GM12878 (cell line): ENCODE data around the gene PRDM2. TPM values are rescaled to one million over a fixed set of nuclear protein-coding genes. Genes with fewer than 3 reads are reported as not detected.

Experiments used
- HDAC2 ChIP-seq: fragments of 200-600 bp; sonication (generic); IDR thresholded peaks from 2 replicates; pipeline ENCODE4 v1.6.1; 2017
- JUNB ChIP-seq: IDR thresholded peaks from 2 replicates; pipeline ENCODE4 v1.6.1; 2016; ENCODE audit warnings: antibody characterized with exemption, mild to moderate bottlenecking
- KDM1A ChIP-seq: fragments of 200-600 bp; sonication (generic); IDR thresholded peaks from 2 replicates; pipeline ENCODE4 v1.6.1; 2016; ENCODE audit warnings: borderline replicate concordance
- MEF2A ChIP-seq: IDR thresholded peaks from 2 replicates; pipeline ENCODE4 v1.6.1; 2011; ENCODE audit warnings: low read depth, mild to moderate bottlenecking, low read length, moderate library complexity; ENCODE audit not compliant: insufficient read depth
- MEF2B ChIP-seq: fragments of 450-650 bp; IDR thresholded peaks from 2 replicates; pipeline ENCODE4 v1.6.1; 2018; ENCODE audit warnings: mild to moderate bottlenecking, moderate library complexity; ENCODE audit not compliant: partially characterized antibody, poor library complexity, severe bottlenecking
- MTA2 ChIP-seq: fragments of 450-650 bp; IDR thresholded peaks from 2 replicates; pipeline ENCODE4 v1.6.1; 2016; ENCODE audit warnings: low read depth, mild to moderate bottlenecking, moderate library complexity
- PAX8 ChIP-seq: fragments of 450-650 bp; IDR thresholded peaks from 2 replicates; pipeline ENCODE4 v1.6.1; 2017; ENCODE audit warnings: mild to moderate bottlenecking, moderate library complexity
- RAD21 ChIP-seq: IDR thresholded peaks from 2 replicates; pipeline ENCODE4 v1.6.1; 2011; ENCODE audit warnings: mild to moderate bottlenecking, low read depth, low read length, moderate library complexity; ENCODE audit not compliant: insufficient read depth
- RFX5 ChIP-seq: IDR thresholded peaks from 2 replicates; pipeline ENCODE4 v1.6.1; 2011; ENCODE audit warnings: low read depth, low read length, improper control_type of control experiment
- RUNX3 ChIP-seq: IDR thresholded peaks from 2 replicates; pipeline ENCODE4 v1.6.1; 2012; ENCODE audit warnings: low read length, inconsistent platforms
- SMAD5 ChIP-seq: IDR thresholded peaks from 2 replicates; pipeline ENCODE4 v1.6.1; 2016; ENCODE audit warnings: antibody characterized with exemption, low read depth
- SMC3 ChIP-seq: IDR thresholded peaks from 2 replicates; pipeline ENCODE4 v1.6.1; 2011; ENCODE audit warnings: low read length, improper control_type of control experiment, borderline replicate concordance
- STAT3 ChIP-seq: IDR thresholded peaks from 2 replicates; pipeline ENCODE4 v1.6.1; 2011; ENCODE audit warnings: low read depth, low read length, improper control_type of control experiment
- TBL1XR1 ChIP-seq: IDR thresholded peaks from 2 replicates; pipeline ENCODE4 v1.6.1; 2012; ENCODE audit warnings: low read depth, low read length, improper control_type of control experiment
- polyA plus RNA-seq, 11 experiments: library from polyadenylated mRNA; depleted of rRNA in 4 of 11; unstranded in 6 of 11; stranded (reverse) in 5 of 11; fragments of >200 nt; fragmentation: Nextera tagmentation in 4 of 11; fragmentation: Illumina TruSeq in 1 of 11; extraction: Ambion mirVana in 4 of 11; extraction: Trizol in 1 of 11; gene quantifications; 1 replicate in 1 of 11; 2 replicates in 10 of 11; pipeline versions ENCODE4 v1.2.1 to v1.2.3, GENCODE V29; 2011 to 2016; ENCODE audit warnings: inconsistent platforms in 2 of 11, missing spikeins in 2 of 11, low read depth in 1 of 11
- total RNA-seq, 4 experiments: library from RNA; depleted of rRNA in 3 of 4; stranded (reverse); fragments of >200 nt in 3 of 4; fragmentation: Illumina TruSeq in 1 of 4; extraction: Trizol in 1 of 4; gene quantifications; 2 replicates each; pipeline versions ENCODE4 v1.2.1 to v1.2.3, GENCODE V29; 2013 to 2021
- TF ChIP-seq, protein P1 (sequence below): fragments of 450-650 bp; IDR thresholded peaks from 2 replicates; pipeline ENCODE4 v1.6.1; 2017; ENCODE audit warnings: mild to moderate bottlenecking, moderate library complexity
- TF ChIP-seq, protein P2 (sequence below): fragments of 450-650 bp; IDR thresholded peaks from 2 replicates; pipeline ENCODE4 v1.6.1; 2016; ENCODE audit warnings: mild to moderate bottlenecking
- TF ChIP-seq, protein P3 (sequence below): fragments of 450-650 bp; IDR thresholded peaks from 2 replicates; pipeline ENCODE4 v1.6.1; 2017; ENCODE audit warnings: antibody characterized with exemption, mild to moderate bottlenecking, moderate library complexity
- TF ChIP-seq, protein P4 (sequence below): IDR thresholded peaks from 2 replicates; pipeline ENCODE4 v1.6.1; 2011; ENCODE audit warnings: borderline replicate concordance, low read depth, mild to moderate bottlenecking, moderate library complexity, low read length; ENCODE audit not compliant: insufficient read depth, poor library complexity, severe bottlenecking
- TF ChIP-seq, protein P5 (sequence below): fragments of 450-650 bp; IDR thresholded peaks from 2 replicates; pipeline ENCODE4 v1.6.1; 2017; ENCODE audit warnings: low read depth, mild to moderate bottlenecking, moderate library complexity

The PRDM2 gene
- total and polyA plus RNA-seq, 10 of the 15 experiments (the other 5 are each of a cell fraction or from before 2014, with no cell fraction given): 8.4 to 45.1 (median 23.5) TPM

DNA sequence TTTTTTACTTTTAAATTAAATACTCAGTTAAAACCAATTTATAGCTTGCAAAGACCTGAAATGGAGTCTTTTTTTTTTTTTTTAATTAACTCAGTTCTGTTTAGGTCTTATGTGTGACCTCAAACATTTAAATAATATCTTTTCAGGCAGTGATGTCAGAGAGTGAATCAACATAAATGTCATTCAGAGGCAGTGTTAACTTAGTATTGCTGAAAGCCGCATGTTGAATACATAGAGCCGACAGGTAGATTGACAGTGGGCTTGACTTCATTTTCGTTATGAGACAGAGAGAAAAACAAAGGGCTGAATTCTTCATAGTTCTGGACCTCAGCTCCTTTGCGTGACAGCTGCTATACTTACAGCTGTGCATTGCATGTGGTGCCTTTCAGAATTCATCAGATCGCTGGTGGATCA lies 51.5 kb downstream of the PRDM2 start (continued):
- TF ChIP-seq, protein P1, sequence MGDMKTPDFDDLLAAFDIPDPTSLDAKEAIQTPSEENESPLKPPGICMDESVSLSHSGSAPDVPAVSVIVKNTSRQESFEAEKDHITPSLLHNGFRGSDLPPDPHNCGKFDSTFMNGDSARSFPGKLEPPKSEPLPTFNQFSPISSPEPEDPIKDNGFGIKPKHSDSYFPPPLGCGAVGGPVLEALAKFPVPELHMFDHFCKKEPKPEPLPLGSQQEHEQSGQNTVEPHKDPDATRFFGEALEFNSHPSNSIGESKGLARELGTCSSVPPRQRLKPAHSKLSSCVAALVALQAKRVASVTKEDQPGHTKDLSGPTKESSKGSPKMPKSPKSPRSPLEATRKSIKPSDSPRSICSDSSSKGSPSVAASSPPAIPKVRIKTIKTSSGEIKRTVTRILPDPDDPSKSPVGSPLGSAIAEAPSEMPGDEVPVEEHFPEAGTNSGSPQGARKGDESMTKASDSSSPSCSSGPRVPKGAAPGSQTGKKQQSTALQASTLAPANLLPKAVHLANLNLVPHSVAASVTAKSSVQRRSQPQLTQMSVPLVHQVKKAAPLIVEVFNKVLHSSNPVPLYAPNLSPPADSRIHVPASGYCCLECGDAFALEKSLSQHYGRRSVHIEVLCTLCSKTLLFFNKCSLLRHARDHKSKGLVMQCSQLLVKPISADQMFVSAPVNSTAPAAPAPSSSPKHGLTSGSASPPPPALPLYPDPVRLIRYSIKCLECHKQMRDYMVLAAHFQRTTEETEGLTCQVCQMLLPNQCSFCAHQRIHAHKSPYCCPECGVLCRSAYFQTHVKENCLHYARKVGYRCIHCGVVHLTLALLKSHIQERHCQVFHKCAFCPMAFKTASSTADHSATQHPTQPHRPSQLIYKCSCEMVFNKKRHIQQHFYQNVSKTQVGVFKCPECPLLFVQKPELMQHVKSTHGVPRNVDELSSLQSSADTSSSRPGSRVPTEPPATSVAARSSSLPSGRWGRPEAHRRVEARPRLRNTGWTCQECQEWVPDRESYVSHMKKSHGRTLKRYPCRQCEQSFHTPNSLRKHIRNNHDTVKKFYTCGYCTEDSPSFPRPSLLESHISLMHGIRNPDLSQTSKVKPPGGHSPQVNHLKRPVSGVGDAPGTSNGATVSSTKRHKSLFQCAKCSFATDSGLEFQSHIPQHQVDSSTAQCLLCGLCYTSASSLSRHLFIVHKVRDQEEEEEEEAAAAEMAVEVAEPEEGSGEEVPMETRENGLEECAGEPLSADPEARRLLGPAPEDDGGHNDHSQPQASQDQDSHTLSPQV: no peak
- TF ChIP-seq, protein P2, sequence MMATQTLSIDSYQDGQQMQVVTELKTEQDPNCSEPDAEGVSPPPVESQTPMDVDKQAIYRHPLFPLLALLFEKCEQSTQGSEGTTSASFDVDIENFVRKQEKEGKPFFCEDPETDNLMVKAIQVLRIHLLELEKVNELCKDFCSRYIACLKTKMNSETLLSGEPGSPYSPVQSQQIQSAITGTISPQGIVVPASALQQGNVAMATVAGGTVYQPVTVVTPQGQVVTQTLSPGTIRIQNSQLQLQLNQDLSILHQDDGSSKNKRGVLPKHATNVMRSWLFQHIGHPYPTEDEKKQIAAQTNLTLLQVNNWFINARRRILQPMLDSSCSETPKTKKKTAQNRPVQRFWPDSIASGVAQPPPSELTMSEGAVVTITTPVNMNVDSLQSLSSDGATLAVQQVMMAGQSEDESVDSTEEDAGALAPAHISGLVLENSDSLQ: peak; percentile 94
- TF ChIP-seq RFX5 (no peak), SMAD5 (no peak), HDAC2 (no peak), RUNX3 (peak; percentile 45), MTA2 (no peak), MEF2B (no peak), PAX8 (no peak), TBL1XR1 (no peak), KDM1A (no peak), SMC3 (no peak), JUNB (peak; percentile 81), RAD21 (no peak), MEF2A (0 out of 2 replicates have a peak, but pooled peaks have one; percentile 13), STAT3 (no peak)
- TF ChIP-seq, protein P3, sequence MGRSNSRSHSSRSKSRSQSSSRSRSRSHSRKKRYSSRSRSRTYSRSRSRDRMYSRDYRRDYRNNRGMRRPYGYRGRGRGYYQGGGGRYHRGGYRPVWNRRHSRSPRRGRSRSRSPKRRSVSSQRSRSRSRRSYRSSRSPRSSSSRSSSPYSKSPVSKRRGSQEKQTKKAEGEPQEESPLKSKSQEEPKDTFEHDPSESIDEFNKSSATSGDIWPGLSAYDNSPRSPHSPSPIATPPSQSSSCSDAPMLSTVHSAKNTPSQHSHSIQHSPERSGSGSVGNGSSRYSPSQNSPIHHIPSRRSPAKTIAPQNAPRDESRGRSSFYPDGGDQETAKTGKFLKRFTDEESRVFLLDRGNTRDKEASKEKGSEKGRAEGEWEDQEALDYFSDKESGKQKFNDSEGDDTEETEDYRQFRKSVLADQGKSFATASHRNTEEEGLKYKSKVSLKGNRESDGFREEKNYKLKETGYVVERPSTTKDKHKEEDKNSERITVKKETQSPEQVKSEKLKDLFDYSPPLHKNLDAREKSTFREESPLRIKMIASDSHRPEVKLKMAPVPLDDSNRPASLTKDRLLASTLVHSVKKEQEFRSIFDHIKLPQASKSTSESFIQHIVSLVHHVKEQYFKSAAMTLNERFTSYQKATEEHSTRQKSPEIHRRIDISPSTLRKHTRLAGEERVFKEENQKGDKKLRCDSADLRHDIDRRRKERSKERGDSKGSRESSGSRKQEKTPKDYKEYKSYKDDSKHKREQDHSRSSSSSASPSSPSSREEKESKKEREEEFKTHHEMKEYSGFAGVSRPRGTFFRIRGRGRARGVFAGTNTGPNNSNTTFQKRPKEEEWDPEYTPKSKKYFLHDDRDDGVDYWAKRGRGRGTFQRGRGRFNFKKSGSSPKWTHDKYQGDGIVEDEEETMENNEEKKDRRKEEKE: no peak
- TF ChIP-seq, protein P4, sequence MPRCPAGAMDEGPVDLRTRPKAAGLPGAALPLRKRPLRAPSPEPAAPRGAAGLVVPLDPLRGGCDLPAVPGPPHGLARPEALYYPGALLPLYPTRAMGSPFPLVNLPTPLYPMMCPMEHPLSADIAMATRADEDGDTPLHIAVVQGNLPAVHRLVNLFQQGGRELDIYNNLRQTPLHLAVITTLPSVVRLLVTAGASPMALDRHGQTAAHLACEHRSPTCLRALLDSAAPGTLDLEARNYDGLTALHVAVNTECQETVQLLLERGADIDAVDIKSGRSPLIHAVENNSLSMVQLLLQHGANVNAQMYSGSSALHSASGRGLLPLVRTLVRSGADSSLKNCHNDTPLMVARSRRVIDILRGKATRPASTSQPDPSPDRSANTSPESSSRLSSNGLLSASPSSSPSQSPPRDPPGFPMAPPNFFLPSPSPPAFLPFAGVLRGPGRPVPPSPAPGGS: no peak
- TF ChIP-seq, protein P5, sequence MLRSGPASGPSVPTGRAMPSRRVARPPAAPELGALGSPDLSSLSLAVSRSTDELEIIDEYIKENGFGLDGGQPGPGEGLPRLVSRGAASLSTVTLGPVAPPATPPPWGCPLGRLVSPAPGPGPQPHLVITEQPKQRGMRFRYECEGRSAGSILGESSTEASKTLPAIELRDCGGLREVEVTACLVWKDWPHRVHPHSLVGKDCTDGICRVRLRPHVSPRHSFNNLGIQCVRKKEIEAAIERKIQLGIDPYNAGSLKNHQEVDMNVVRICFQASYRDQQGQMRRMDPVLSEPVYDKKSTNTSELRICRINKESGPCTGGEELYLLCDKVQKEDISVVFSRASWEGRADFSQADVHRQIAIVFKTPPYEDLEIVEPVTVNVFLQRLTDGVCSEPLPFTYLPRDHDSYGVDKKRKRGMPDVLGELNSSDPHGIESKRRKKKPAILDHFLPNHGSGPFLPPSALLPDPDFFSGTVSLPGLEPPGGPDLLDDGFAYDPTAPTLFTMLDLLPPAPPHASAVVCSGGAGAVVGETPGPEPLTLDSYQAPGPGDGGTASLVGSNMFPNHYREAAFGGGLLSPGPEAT: no peak
